HCT116 (cell line): Measurements from ENCODE around the gene ZNF213.

Source experiments
- POLR2A ChIP-seq: IDR thresholded peaks from 2 replicates; pipeline ENCODE4 v1.7.0; 2011; ENCODE audit warnings: borderline replicate concordance; ENCODE audit not compliant: insufficient read depth, insufficient read length; ENCODE audit errors: extremely low read depth
- YY1 ChIP-seq: IDR thresholded peaks from 2 replicates; pipeline ENCODE4 v1.6.1; 2011; ENCODE audit warnings: low read length, low read depth, moderate library complexity, mild to moderate bottlenecking; ENCODE audit not compliant: insufficient replicate concordance; ENCODE audit errors: extremely low read depth
- TF ChIP-seq, protein P1 (sequence below), 3 experiments: fragments of 200-600 bp in 1 of 3; sonication (generic) in 1 of 3; IDR thresholded peaks in 2 of 3; conservative IDR thresholded peaks in 1 of 3; 2 replicates each; pipeline ENCODE4 v1.5.1; 2012 to 2017; ENCODE audit warnings: low read depth in 2 of 3, low read length in 2 of 3, antibody characterized with exemption in 1 of 3, borderline replicate concordance in 1 of 3, control low read depth in 1 of 3, mild to moderate bottlenecking in 1 of 3, mixed read lengths in 1 of 3, mixed run types in 1 of 3, moderate library complexity in 1 of 3; ENCODE audit not compliant: insufficient read depth in 1 of 3

DNA sequence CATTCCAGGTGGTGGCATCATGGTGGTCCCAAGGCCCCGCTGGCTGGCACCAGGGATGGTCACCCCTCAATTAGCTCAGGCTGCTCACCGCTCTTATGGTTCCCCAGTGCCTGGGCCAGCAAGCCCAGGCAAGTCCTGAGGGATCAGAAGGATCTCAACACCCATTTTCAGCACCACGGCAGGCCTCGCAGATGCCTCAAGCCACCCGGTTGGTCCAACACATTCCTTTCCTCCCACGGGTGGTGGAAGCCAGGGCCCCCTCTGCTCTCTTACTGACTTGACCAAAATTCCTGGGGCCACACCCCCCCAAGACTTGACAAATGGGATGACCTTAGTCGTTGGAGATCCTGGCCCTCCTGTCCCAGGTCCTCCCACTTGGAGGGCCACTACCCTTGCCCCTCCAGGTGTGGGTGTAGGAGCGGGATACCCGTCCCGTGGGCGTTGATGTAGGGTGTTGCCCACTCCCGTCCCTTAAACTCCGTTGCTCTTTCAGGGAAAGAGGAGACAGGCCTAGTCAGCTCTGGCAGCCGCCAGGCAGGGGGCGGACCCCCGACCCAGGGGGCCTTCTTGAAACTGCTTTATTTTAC lies 16.5 kb upstream of the ZNF213 start:
- TF ChIP-seq YY1 (no peak), POLR2A (no peak)
- TF ChIP-seq, protein P1, sequence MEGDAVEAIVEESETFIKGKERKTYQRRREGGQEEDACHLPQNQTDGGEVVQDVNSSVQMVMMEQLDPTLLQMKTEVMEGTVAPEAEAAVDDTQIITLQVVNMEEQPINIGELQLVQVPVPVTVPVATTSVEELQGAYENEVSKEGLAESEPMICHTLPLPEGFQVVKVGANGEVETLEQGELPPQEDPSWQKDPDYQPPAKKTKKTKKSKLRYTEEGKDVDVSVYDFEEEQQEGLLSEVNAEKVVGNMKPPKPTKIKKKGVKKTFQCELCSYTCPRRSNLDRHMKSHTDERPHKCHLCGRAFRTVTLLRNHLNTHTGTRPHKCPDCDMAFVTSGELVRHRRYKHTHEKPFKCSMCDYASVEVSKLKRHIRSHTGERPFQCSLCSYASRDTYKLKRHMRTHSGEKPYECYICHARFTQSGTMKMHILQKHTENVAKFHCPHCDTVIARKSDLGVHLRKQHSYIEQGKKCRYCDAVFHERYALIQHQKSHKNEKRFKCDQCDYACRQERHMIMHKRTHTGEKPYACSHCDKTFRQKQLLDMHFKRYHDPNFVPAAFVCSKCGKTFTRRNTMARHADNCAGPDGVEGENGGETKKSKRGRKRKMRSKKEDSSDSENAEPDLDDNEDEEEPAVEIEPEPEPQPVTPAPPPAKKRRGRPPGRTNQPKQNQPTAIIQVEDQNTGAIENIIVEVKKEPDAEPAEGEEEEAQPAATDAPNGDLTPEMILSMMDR (IDR thresholded peaks at IDR 0.05 in 2 of 3, conservative IDR thresholded peaks at IDR 0.05 in 1 of 3; ENCODE audit: borderline replicate concordance in 1 of 3, insufficient read depth in 1 of 3, low read depth in 2 of 3, low read length in 2 of 3), result no peak
